NCI-H1417 (cell line): ENCODE results near the gene PRRC2A.

Experiments used
- DNase-seq, 3 experiments: peaks; one replicate each; lab custom pipeline; 2025; lab: John Stamatoyannopoulos, UW

Gene PRRC2A

GRCh38 chr6:31666337-31666965, 45.9 kb downstream of the PRRC2A start:
- no peak for DNase-seq

GRCh38 chr6:31669676-31670075, 49.2 kb downstream of the PRRC2A start, which contains the start of gene LY6G5B:
Gene LY6G5B, plus strand, starts transcription at chr6:31669976. Its CDS starts 975 bp downstream, at chr6:31670951.
- DNase-seq, result no peak

GRCh38 chr6:31676322-31676903, 55.9 kb downstream of the PRRC2A start:
- DNase-seq, result no peak

- no peak for DNase-seq
Observed at GRCh38 chr6:31676904-31677303, 56.4 kb downstream of the PRRC2A start.

GRCh38 chr6:31677955-31678354, 57.4 kb downstream of the PRRC2A start:
- DNase-seq, result no peak

GRCh38 chr6:31680226-31681134, 60.0 kb downstream of the PRRC2A start, which contains the start of gene LY6G5C:
Gene LY6G5C, minus strand, starts transcription at chr6:31681067. Its CDS starts 694 bp downstream, at chr6:31680373.
- DNase-seq, result peak; percentile 68 to 89 (median 73)

- DNase-seq, result peak; percentile 42 to 78 (median 75)
Observed at GRCh38 chr6:31681135-31681671, 60.7 kb downstream of the PRRC2A start.

- DNase-seq, result peak in 1 of 3 experiments; percentile 22
Observed at GRCh38 chr6:31683591-31683990, 63.1 kb downstream of the PRRC2A start.

GRCh38 chr6:31686483-31686882, 66.0 kb downstream of the PRRC2A start:
- no peak for DNase-seq

GRCh38 chr6:31687321-31687720, 66.8 kb downstream of the PRRC2A start:
- no peak for DNase-seq
